ENCODE results near the gene TRPM3.
"Not testable (repeated sequence)": the region's sequence is repeated elsewhere in the genome, so short reads cannot be mapped to it uniquely, and the experiment has no call there.

The TRPM3 gene

DNA sequence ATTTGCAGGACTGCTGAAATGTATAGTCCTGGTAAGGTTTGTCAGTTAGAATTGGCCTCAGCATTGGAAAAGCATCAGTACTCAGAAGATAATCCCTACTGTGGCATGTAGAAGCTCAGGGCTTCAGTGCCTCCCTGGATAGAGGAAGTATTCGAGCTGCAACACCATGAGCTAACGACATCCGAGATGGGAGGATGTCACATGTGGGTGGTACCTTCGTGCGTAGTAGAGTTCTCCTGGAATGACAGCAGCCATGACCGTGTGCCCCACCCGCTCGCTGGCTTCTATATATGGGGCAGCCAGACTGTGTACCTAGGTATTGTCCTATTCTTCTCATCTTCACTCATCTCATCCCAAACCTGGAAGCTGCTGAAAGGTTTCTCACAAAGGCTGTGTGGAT, 361.2 kb downstream of the TRPM3 start:
- no peaks in the 10 kb centered on the region for H3K36me3 ChIP-seq (ENCODE audit: insufficient read depth, low read length)
- no peak overlapping the region for H3K4me3 ChIP-seq
- no peak overlapping the region for H3K27ac ChIP-seq
- no peak overlapping the region for H3K9ac ChIP-seq (ENCODE audit: insufficient read length)
- no peaks in the 10 kb centered on the region for H3K9me3 ChIP-seq (ENCODE audit: low read depth, low read length)
- DNase-seq (ENCODE audit: low read depth, low spot score) = no peak
- TF ChIP-seq POLR2AphosphoS5 (IDR thresholded peaks at IDR 0.05; ENCODE audit: borderline replicate concordance, low read depth, low read length) (no peak), FOXP2 (optimal IDR thresholded peaks at IDR 0.05; ENCODE audit: control extremely low read depth, extremely low read length, insufficient read depth) (no peak), EZH2 (IDR thresholded peaks at IDR 0.05) (no peak)

DNA sequence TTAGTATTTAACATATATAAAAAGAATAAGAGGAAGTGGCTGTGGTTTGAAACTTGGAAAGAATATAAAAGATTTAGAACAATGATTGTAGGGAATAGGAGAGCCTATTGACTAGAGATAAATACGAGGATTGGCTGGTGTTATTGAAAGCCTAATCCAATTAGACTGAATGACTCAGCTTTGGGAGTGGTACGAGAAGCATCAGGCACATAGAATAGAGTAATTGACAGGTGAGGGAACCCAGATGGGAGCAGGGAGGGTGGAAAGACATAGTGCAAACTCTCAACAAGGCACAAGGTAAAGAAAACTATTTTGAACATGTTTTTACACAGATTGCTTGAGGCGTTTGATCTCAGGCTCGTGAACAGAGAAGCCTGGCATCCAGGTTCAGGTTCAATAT, 368.1 kb downstream of the TRPM3 start:
- Histone ChIP-seq H3K9me3 (ENCODE audit: low read depth, low read length) (no peaks in the 10 kb centered on the region), H3K27ac (no peak overlapping the region), H3K9ac (ENCODE audit: insufficient read length) (no peak overlapping the region), H3K4me3 (no peak overlapping the region), H3K36me3 (ENCODE audit: insufficient read depth, low read length) (no peaks in the 10 kb centered on the region)
- no peak for DNase-seq (ENCODE audit: low read depth, low spot score)
- TF ChIP-seq FOXP2 (optimal IDR thresholded peaks at IDR 0.05; ENCODE audit: control extremely low read depth, extremely low read length, insufficient read depth) (no peak), EZH2 (IDR thresholded peaks at IDR 0.05) (no peak)

DNA sequence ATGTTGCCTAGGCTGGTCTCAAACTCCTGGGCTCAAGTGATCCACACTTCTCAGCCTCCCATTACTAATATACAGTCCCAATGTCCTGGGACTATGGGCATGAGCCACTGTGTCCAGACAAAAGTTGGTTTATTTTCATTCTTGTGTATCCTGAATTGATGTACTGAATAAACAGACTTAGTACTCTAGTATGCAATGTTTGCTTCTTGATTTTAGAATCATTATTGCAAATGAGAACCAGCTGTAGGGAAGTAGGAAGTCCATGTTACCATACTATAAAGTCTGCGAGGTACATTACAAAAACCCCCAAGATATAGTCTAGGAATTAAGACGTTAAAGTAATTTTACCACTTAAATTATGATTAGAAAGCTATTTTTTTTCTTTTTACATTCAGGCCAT, 372.4 kb downstream of the TRPM3 start:
- Histone ChIP-seq H3K4me3 (no peak overlapping the region), H3K27ac (no peak overlapping the region), H3K36me3 (ENCODE audit: insufficient read depth, low read length) (no peaks in the 10 kb centered on the region), H3K9me3 (ENCODE audit: low read depth, low read length) (no peaks in the 10 kb centered on the region), H3K9ac (ENCODE audit: insufficient read length) (no peak overlapping the region)
- DNase-seq (ENCODE audit: low read depth, low spot score) = no peak
- TF ChIP-seq FOXP2 (optimal IDR thresholded peaks at IDR 0.05; ENCODE audit: control extremely low read depth, extremely low read length, insufficient read depth) (no peak), POLR2AphosphoS5 (IDR thresholded peaks at IDR 0.05; ENCODE audit: borderline replicate concordance, low read depth, low read length) (no peak), EZH2 (IDR thresholded peaks at IDR 0.05) (no peak)

DNA sequence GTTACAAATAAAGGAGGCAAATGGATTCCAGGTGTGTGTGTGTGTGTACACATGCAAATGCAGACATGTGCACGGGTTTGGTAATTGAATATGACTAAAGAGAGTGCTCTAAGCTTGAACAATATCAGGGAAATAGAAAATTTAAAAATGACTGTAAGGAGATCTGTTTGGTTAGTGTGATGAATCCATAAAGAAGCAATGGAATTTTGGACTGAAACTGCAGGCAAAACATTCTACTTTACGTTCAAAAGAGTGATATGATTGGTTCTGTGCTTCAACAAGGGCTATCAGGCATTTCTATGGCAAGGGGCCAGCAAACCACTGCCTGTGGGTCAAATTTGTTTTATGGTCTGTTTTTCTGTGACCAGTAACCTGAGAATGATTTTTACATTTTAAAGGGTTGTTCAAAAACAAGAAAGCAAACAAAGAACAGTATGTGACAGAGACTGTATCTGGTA, 374.1 kb downstream of the TRPM3 start:
- Histone ChIP-seq H3K9me3 (ENCODE audit: low read depth, low read length) (no peaks in the 10 kb centered on the region), H3K36me3 (ENCODE audit: insufficient read depth, low read length) (no peaks in the 10 kb centered on the region), H3K9ac (ENCODE audit: insufficient read length) (no peak overlapping the region), H3K4me3 (no peak overlapping the region; the same call in 1 of the 2 replicates), H3K27ac (no peak overlapping the region)
- no peak for DNase-seq (ENCODE audit: low read depth, low spot score)
- TF ChIP-seq FOXP2 (optimal IDR thresholded peaks at IDR 0.05; ENCODE audit: control extremely low read depth, extremely low read length, insufficient read depth) = no peak
- no peak for TF ChIP-seq EZH2 (IDR thresholded peaks at IDR 0.05)
- no peak for TF ChIP-seq POLR2AphosphoS5 (IDR thresholded peaks at IDR 0.05; ENCODE audit: borderline replicate concordance, low read depth, low read length)

DNA sequence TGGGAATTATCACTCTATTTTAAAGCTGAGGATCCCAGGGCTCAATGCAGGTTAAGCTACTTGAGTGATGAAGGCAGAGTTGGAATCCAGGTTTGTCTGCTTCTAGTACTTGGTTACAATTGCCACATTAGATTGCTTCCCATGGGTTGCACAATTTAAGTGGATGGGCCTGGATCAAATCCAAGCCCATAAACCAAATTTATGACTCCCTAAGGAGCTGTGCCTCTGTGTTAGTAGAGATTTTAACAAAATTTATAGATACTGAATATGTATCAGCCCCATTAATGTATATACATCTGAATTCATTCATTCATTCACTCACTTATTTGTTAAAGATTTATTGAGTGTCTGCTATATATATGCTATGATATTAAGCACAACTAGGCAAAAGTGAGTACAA, 374.7 kb downstream of the TRPM3 start:
- Histone ChIP-seq H3K36me3 (ENCODE audit: insufficient read depth, low read length) (no peaks in the 10 kb centered on the region), H3K4me3 (no peak overlapping the region), H3K9ac (ENCODE audit: insufficient read length) (no peak overlapping the region), H3K27ac (no peak overlapping the region), H3K9me3 (ENCODE audit: low read depth, low read length) (no peaks in the 10 kb centered on the region)
- TF ChIP-seq POLR2AphosphoS5 (IDR thresholded peaks at IDR 0.05; ENCODE audit: borderline replicate concordance, low read depth, low read length) = peak; percentile 65; the same call in 1 of the 2 replicates
- no peak for TF ChIP-seq EZH2 (IDR thresholded peaks at IDR 0.05)
- DNase-seq (ENCODE audit: low read depth, low spot score) = peak; percentile 84

DNA sequence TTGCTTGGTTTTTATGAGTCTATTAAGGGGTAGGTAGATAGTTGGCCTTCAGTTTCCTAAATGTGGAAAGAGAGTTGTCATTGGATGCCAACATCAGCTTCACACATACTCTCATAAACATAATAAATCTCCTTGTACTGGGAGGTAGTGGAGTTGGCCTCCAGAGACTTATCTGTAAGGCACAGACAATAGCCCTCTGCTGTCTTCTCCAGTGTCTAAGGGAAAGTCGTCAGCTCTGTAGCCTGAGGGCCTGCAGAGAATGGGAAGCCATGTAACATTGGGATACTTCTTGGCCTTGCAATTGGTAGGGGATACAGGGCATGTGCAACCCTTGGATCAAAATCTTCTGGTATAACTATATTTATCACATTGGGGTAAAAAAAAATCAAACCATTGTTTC, 375.1 kb downstream of the TRPM3 start:
- no peak overlapping the region for H3K27ac ChIP-seq
- no peaks in the 10 kb centered on the region for H3K36me3 ChIP-seq (ENCODE audit: insufficient read depth, low read length)
- no peak overlapping the region for H3K4me3 ChIP-seq
- H3K9ac ChIP-seq (ENCODE audit: insufficient read length) = no peak overlapping the region
- no peak for DNase-seq (ENCODE audit: low read depth, low spot score)
- no peaks in the 10 kb centered on the region for H3K9me3 ChIP-seq (ENCODE audit: low read depth, low read length)
- TF ChIP-seq POLR2AphosphoS5 (IDR thresholded peaks at IDR 0.05; ENCODE audit: borderline replicate concordance, low read depth, low read length) (no peak), EZH2 (IDR thresholded peaks at IDR 0.05) (no peak), FOXP2 (optimal IDR thresholded peaks at IDR 0.05; ENCODE audit: control extremely low read depth, extremely low read length, insufficient read depth) (no peak)

DNA sequence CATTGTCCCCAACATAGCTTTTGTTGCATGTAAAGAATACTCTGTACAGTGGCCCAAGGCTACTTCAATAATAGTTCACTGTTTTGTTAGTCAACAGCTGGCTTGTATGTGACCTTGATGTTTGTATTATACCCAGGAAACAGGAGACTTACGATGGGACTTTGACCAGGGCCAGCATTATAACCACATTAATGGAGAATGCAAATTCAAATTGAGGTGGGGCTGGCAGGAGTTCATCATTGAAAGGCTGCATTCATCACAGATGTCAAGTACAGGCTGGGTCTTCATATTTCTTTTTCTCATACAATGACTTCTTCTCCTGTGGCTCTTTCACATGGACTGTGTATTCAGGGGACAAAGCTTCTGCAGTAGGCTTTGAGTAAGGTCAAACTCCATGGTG, 396.6 kb downstream of the TRPM3 start:
- H3K4me3 ChIP-seq; H3K36me3 ChIP-seq (ENCODE audit: insufficient read depth, low read length); H3K27ac ChIP-seq; H3K9ac ChIP-seq (ENCODE audit: insufficient read length); DNase-seq (ENCODE audit: low read depth, low spot score); H3K9me3 ChIP-seq (ENCODE audit: low read depth, low read length): not testable (repeated sequence)

DNA sequence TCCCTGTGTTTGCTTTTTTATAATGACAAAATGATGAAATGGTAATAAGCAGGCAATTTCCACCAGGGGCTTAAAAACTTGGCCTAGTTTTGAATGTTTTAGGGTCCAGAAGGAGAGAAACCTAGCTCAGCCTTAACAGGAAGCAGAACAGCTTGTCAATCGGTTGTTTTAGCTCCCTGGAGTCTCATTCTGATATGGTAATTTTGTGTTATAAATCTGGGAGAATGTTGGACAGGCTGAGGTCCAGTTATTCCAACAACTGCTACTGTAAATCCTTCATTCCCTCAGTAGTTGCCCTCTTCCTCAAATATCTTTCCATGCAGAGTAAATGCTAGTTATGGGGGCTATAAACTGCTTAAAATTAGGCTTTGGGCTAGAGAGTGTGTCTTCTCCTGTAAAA, 397.4 kb downstream of the TRPM3 start:
- not testable (repeated sequence) for H3K27ac ChIP-seq; H3K9ac ChIP-seq (ENCODE audit: insufficient read length); H3K36me3 ChIP-seq (ENCODE audit: insufficient read depth, low read length); DNase-seq (ENCODE audit: low read depth, low spot score); H3K9me3 ChIP-seq (ENCODE audit: low read depth, low read length); H3K4me3 ChIP-seq

DNA sequence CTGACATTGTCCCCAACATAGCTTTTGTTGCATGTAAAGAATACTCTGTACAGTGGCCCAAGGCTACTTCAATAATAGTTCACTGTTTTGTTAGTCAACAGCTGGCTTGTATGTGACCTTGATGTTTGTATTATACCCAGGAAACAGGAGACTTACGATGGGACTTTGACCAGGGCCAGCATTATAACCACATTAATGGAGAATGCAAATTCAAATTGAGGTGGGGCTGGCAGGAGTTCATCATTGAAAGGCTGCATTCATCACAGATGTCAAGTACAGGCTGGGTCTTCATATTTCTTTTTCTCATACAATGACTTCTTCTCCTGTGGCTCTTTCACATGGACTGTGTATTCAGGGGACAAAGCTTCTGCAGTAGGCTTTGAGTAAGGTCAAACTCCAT, 414.6 kb downstream of the TRPM3 start:
- not testable (repeated sequence) for H3K27ac ChIP-seq; H3K9ac ChIP-seq (ENCODE audit: insufficient read length); H3K36me3 ChIP-seq (ENCODE audit: insufficient read depth, low read length); H3K9me3 ChIP-seq (ENCODE audit: low read depth, low read length); DNase-seq (ENCODE audit: low read depth, low spot score); H3K4me3 ChIP-seq

DNA sequence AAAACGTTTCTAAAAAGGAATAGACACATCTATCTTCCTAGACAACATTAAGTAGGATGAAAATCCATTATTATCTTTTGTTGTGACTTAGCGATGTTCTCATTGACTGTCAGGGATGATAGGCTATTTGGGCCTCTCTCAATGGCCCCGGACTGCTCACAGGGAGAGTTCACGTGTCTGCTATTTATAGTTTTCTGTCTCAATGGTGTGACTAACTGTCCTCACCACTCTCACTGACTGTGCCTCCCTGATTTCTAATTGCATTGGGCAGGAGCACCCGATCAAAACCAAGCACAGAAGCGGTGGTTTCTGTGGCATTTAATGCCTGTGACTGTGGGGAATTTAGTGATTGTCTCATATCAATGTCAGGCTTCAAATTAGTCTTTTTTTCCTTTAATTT, 420.3 kb downstream of the TRPM3 start:
- TF ChIP-seq EZH2 (IDR thresholded peaks at IDR 0.05) (no peak), POLR2AphosphoS5 (IDR thresholded peaks at IDR 0.05; ENCODE audit: borderline replicate concordance, low read depth, low read length) (no peak), FOXP2 (optimal IDR thresholded peaks at IDR 0.05; ENCODE audit: control extremely low read depth, extremely low read length, insufficient read depth) (no peak)
- Histone ChIP-seq H3K27ac (no peak overlapping the region), H3K4me3 (no peak overlapping the region), H3K36me3 (ENCODE audit: insufficient read depth, low read length) (no peaks in the 10 kb centered on the region), H3K9me3 (ENCODE audit: low read depth, low read length) (no peaks in the 10 kb centered on the region), H3K9ac (ENCODE audit: insufficient read length) (no peak overlapping the region)
- DNase-seq (ENCODE audit: low read depth, low spot score) = no peak
